H1 (cell line): ENCODE measurements around the gene CDK2. TPM values are rescaled to one million over a fixed set of nuclear protein-coding genes. Genes with fewer than 3 reads are reported as not detected.

Experiments
- CHD7 ChIP-seq: fragments of 300-600 bp; sonication (generic); IDR thresholded peaks from 2 replicates; pipeline ENCODE4 v1.7.1; 2012; ENCODE audit warnings: low read length, moderate library complexity, mild to moderate bottlenecking, inconsistent platforms; ENCODE audit not compliant: insufficient replicate concordance
- polyA plus RNA-seq, 7 experiments: library from polyadenylated mRNA; depleted of rRNA in 3 of 7; stranded (reverse) in 5 of 7; unstranded in 2 of 7; fragments of >200 nt in 5 of 7; fragments of 200-250 nt in 2 of 7; gene quantifications; 1 replicate in 5 of 7; 2 replicates in 1 of 7; 4 replicates in 1 of 7; pipeline versions ENCODE4 v1.2.1 to v1.2.3, GENCODE V29; 2011 to 2013; ENCODE audit warnings: missing spikeins in 2 of 7, mixed read lengths in 2 of 7
- total RNA-seq: library from RNA; stranded (reverse); fragmentation: NEBNext Ultra II Directional; extraction: Animal tissue kit (Norgen Biotek cat#: 25700); gene quantifications from 2 replicates; pipeline ENCODE4 v1.2.1, GENCODE V29; 2021

The CDK2 gene
- total and polyA plus RNA-seq, 2 of the 8 experiments (the other 6 are each of a cell fraction or from before 2014, with no cell fraction given): 39.4 to 42.5 TPM

GRCh38 chr12:55932551-55932910 lies 34.1 kb upstream of the CDK2 start (continued):
- TF ChIP-seq CHD7: no peak
